GM20000 (cell line): ENCODE measurements around the gene REV1.

Experiments used
- DNase-seq: peaks from one replicate; pipeline ENCODE4 v3.0.0; 2012; ENCODE audit warnings: low spot score
- TF ChIP-seq, protein P1 (sequence below): IDR thresholded peaks from 2 replicates; pipeline ENCODE4 v1.5.1; 2012; ENCODE audit warnings: mild to moderate bottlenecking, control low read depth; ENCODE audit errors: extremely low read depth, missing control alignments

Gene REV1

DNA sequence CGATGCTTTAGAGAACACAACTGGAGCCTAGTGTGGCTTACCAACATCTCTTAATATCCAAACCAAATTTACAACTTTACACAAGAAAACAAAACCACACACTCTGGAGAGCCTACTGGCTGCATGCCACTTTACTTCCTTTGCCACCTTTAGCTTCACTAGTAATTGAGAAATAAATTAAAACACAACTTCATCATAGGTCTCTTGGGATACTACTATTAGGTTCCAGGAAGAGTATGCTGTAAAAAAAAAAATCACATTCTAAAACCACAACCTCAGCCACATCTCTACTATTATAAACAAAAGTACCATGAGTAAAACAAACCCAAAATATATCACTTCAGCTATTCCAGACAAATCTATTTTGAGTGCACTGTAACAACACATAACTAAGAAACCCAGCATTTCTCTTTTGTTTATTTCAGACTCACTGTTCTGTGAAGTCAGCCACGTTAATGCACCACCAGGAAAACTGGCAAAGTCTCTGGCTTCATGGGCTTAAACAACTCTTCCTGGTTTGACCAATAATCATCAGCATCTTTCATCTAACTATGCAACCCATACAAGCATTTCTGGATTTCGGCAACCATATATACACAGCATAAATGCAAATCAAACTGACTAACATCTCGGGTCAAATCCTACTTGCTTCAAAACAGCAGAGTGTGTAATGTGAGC lies 59.1 kb downstream of the REV1 start:
- no peak for DNase-seq

DNA sequence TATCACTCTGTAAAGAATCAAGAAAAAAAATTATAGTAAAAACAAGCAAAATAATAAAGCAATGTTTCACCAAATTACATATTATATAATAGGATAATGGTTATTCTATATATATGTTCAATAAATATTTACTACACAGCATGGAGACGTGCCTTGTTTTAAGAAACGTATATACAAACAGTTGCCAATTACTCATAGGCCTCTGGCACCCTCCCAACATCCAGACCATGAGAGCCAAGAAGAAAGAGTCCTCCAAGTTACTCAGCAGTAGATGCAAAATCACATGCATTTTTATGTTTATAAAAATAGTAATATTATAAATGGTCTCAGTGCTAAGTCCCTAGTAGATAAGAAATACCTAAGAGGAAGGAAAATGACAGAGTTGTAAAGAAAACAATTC lies 64.8 kb downstream of the REV1 start:
- DNase-seq = no peak

More for the DNA sequence above, 59.1 kb downstream of the REV1 start:
- TF ChIP-seq, protein P1, sequence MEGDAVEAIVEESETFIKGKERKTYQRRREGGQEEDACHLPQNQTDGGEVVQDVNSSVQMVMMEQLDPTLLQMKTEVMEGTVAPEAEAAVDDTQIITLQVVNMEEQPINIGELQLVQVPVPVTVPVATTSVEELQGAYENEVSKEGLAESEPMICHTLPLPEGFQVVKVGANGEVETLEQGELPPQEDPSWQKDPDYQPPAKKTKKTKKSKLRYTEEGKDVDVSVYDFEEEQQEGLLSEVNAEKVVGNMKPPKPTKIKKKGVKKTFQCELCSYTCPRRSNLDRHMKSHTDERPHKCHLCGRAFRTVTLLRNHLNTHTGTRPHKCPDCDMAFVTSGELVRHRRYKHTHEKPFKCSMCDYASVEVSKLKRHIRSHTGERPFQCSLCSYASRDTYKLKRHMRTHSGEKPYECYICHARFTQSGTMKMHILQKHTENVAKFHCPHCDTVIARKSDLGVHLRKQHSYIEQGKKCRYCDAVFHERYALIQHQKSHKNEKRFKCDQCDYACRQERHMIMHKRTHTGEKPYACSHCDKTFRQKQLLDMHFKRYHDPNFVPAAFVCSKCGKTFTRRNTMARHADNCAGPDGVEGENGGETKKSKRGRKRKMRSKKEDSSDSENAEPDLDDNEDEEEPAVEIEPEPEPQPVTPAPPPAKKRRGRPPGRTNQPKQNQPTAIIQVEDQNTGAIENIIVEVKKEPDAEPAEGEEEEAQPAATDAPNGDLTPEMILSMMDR = no peak

DNA sequence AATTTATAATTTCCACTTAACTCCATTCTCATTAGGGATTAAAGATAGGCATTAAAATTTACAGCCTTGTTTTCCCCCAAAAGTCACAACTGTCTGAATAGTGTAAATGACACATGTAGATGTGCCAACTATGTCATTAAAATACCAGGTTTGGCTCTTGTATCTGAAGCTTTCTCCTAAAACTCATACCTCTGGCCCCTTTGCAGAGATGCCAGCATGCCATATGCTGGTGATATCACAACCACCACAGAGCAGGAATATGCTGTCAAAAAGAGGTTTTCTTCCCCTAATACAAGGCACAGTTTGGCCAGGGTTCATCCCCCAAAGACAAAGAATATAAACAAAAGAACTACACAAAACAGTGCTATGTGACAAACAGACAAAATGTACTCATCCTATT lies 65.4 kb downstream of the REV1 start:
- DNase-seq = no peak
- TF ChIP-seq, protein P1 = no peak

More for the DNA sequence above, 64.8 kb downstream of the REV1 start:
- TF ChIP-seq, protein P1 = no peak

DNA sequence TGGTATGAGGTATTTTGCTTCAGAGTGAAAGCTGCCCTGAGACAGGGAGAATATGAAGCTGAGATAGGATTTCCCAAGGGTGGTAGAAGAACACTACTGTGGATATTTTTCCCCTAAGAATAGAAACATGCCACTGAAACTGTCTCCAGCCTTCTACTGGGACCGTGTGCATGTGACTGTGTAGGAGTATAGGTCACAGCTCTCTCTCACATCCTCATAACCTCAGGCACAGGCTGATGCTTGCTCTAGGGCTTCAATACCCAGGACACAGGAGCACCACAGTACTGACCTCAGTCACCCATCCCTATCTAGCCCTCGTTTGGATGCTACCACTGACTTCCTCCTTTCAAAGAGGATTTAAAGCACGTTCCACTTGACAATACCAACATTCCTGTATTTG lies 67.2 kb downstream of the REV1 start:
- TF ChIP-seq, protein P1 = no peak
- DNase-seq = peak; percentile 9

DNA sequence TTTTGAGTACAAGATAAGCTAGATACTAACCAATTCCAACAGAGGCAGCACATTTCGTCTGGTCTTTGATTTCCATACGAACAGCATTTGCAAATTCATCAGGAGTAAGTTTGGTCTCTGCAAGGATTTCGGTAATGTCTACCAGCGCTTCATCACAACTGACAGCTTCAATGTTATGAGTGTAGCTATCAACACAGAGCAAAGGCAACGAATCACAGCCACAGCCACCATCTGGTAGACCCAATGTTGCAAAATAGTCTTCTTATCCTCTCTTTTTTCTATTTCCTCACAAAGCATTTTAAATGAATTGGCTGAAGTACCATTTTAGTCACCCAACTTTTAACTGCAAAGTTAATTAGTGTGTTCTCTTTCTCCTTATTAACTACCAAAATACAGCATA lies 68.3 kb downstream of the REV1 start:
- DNase-seq = no peak
- TF ChIP-seq, protein P1 = no peak

DNA sequence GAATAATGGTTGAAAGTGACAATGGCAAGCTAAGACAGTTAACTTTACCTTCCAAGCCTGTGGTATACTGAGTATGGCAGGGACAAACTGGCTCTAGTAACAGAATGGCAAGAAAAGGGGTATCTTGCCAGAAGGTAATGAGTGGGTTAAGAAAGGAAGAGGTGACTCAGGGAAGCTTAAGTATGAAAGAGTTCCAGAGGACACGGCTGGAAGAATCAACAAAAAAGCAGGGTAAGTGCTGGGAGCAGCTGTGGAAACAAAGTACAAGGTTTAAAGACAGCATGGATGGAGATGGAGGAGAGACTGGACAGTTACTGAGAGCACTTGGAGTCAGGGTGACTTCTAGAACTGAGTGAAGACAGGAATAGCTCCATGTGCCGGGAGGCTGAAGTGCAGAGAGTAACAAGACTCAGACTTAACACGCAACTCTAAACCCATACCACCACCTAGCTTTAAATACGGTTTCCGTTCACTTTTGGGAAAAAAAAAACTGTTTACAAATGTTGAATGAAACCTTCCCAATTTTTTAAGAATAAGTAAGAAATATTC lies 69.0 kb downstream of the REV1 start:
- DNase-seq = no peak
- TF ChIP-seq, protein P1 = no peak

DNA sequence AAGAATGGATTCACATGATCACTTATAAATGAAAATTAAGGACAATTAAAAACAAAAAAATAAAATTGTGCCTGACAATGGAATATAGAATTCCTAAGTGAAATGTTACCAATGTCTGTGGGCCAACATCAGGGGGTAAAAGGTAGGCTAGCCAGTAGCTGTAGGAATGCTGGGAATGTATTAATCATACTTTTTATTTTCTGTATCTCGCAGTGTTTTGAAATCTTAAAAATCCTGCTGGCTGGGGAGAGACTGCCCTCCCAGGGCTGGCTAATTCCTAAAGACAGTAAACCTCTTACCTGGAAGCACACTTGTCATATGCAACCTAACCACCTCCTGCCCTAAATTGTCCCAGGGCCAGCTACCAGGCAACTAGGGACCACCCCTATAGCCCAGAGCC lies 69.8 kb downstream of the REV1 start:
- TF ChIP-seq, protein P1 = no peak
- no peak for DNase-seq
